Endodermal cell (in vitro differentiated cells): ENCODE measurements around the gene THSD4. TPM values are rescaled to one million over a fixed set of nuclear protein-coding genes. Genes with fewer than 3 reads are reported as not detected.
A peak's percentile ranks its signal among the peaks of the same experiment; 100 is the strongest.

ENCODE experiments used
- DNase-seq: peaks from one replicate; pipeline ENCODE4 v3.0.0-alpha.2; 2017
- H3K27ac ChIP-seq: 2 replicates; pipeline ENCODE4 v1.5.1; 2013; ENCODE audit warnings: mild to moderate bottlenecking, low read depth, low read length, moderate library complexity
- H3K27me3 ChIP-seq: 2 replicates; pipeline ENCODE4 v1.6.1; 2013; ENCODE audit warnings: mild to moderate bottlenecking, low read length, moderate library complexity; ENCODE audit not compliant: insufficient read depth, control insufficient read depth, poor library complexity, severe bottlenecking
- H3K36me3 ChIP-seq: 2 replicates; pipeline ENCODE4 v1.7.0; 2013; ENCODE audit warnings: mild to moderate bottlenecking, low read length, moderate library complexity; ENCODE audit not compliant: control insufficient read depth, insufficient read depth
- H3K4me1 ChIP-seq: one replicate; pipeline ENCODE4 v1.7.0; 2013; ENCODE audit warnings: low read length; ENCODE audit not compliant: control insufficient read depth, insufficient read depth
- H3K4me3 ChIP-seq: 2 replicates; pipeline ENCODE4 v1.5.1; 2013; ENCODE audit warnings: mild to moderate bottlenecking, low read length, moderate library complexity
- H3K9ac ChIP-seq: 2 replicates; pipeline ENCODE4 v1.6.1; 2013; ENCODE audit warnings: mild to moderate bottlenecking, low read length, moderate library complexity; ENCODE audit not compliant: poor library complexity, severe bottlenecking; ENCODE audit errors: extremely low read depth
- H3K9me3 ChIP-seq: 2 replicates; pipeline ENCODE4 v1.6.1; 2013; ENCODE audit warnings: mild to moderate bottlenecking, low read length, moderate library complexity; ENCODE audit not compliant: control insufficient read depth
- H3K27ac Mint-ChIP-seq: 2 replicates; pipeline ENCODE4 v1.8.0; 2020; ENCODE audit warnings: mixed read lengths
- H3K27me3 Mint-ChIP-seq: 2 replicates; pipeline ENCODE4 v1.8.0; 2021; ENCODE audit warnings: mild to moderate bottlenecking, mixed read lengths; ENCODE audit not compliant: insufficient read depth
- H3K36me3 Mint-ChIP-seq: 2 replicates; pipeline ENCODE4 v1.8.0; 2020; ENCODE audit warnings: low read depth, mixed read lengths
- H3K4me1 Mint-ChIP-seq: 2 replicates; pipeline ENCODE4 v1.8.0; 2020; ENCODE audit warnings: mixed read lengths
- H3K4me3 Mint-ChIP-seq: 2 replicates; pipeline ENCODE4 v1.8.0; 2020; ENCODE audit warnings: mild to moderate bottlenecking, moderate library complexity, mixed read lengths
- H3K9me3 Mint-ChIP-seq: 2 replicates; pipeline ENCODE4 v1.8.0; 2020; ENCODE audit warnings: mild to moderate bottlenecking, mixed read lengths
- WGBS, 2 experiments: methylation state at CpG; one replicate each; pipeline versions ENCODE4 v1.1.5 to v1.1.7; 2013; ENCODE audit warnings: missing lambda C conversion rate in 2 of 2, mixed read lengths in 1 of 2; ENCODE audit not compliant: insufficient coverage in 1 of 2, insufficient read length in 1 of 2; 5-methylcytosine and 5-hydroxymethylcytosine counted together
- total RNA-seq, 2 donors: library from RNA; stranded (reverse); fragmentation: NEBNext Ultra II Directional in 1 of 2; extraction: Animal tissue kit (Norgen Biotek cat#: 25700) in 1 of 2; gene quantifications; 2 replicates in 1 of 2; 3 replicates in 1 of 2; pipeline ENCODE4 v1.2.1, GENCODE V29; 2021
- TF ChIP-seq, protein P1 (sequence below): fragments of 200-600 bp; sonication (generic); conservative IDR thresholded peaks from 2 replicates; pipeline ENCODE4 v1.5.0; 2021; ENCODE audit warnings: antibody characterized with exemption, mild to moderate bottlenecking

Gene THSD4
- total RNA-seq, 2 donors from 2014 or later: 4.6 to 5.4 TPM

DNA sequence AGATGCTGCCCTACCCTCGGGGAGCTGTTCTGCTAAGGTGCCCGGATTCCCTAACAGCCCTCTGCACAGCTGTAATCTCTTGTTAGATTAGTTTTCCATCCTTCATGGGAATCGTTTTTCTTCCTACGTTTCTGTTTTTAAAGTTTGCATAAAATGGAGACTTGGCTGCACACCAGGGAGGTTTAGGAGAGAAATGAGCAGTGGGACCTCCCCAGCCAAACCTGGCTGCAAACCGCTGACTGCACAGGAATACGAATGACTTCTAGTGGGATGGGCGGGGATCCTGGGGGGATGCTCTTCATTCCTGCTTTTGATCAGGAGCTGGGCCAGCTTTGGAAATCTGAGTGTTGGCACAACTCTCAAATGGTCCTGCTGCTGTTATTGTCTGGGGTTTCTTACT is 77.5 kb downstream of the THSD4 start:
- DNase-seq: no peak
- no peak overlapping the region for H3K4me3 ChIP-seq
- H3K9me3 ChIP-seq: no peaks in the 10 kb centered on the region
- no peaks in the 10 kb centered on the region for H3K36me3 ChIP-seq
- H3K27ac ChIP-seq: no peak overlapping the region
- Mint-ChIP-seq H3K9me3 (no peaks in the 10 kb centered on the region), H3K27me3 (peaks cover 7% of the 10 kb centered on the region), H3K36me3 (no peaks in the 10 kb centered on the region), H3K4me3 (no peak overlapping the region), H3K27ac (no peak overlapping the region), H3K4me1 (peaks cover 5% of the 10 kb centered on the region)
- H3K4me1 ChIP-seq: no peaks in the 10 kb centered on the region
- TF ChIP-seq, protein P1, sequence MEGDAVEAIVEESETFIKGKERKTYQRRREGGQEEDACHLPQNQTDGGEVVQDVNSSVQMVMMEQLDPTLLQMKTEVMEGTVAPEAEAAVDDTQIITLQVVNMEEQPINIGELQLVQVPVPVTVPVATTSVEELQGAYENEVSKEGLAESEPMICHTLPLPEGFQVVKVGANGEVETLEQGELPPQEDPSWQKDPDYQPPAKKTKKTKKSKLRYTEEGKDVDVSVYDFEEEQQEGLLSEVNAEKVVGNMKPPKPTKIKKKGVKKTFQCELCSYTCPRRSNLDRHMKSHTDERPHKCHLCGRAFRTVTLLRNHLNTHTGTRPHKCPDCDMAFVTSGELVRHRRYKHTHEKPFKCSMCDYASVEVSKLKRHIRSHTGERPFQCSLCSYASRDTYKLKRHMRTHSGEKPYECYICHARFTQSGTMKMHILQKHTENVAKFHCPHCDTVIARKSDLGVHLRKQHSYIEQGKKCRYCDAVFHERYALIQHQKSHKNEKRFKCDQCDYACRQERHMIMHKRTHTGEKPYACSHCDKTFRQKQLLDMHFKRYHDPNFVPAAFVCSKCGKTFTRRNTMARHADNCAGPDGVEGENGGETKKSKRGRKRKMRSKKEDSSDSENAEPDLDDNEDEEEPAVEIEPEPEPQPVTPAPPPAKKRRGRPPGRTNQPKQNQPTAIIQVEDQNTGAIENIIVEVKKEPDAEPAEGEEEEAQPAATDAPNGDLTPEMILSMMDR: no peak
- 88 to 97% methylated on average over 5 to 7 of the region's 7 CpGs for WGBS, 2 experiments
- H3K9ac ChIP-seq: no peak overlapping the region
- no peaks in the 10 kb centered on the region for H3K27me3 ChIP-seq

DNA sequence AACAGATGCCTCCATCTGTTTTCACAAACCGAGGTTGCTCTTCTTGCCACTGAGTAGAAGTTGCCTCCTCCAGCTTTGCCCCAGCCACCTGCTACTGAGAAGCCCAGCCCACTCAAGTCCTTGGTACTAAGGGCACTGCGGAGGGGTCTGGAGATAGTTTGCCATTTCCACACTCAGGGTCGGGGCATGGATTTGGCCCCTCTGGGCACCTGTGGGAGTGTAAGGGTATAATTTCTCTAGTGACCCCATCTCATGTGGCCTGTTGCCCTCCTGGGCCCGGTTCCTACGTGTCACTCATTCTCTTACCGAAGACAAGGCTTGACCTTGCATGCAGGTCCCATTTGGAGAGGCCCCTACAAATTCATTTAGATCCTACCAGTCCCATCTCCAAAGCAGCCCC is 79.0 kb downstream of the THSD4 start:
- no peak overlapping the region for H3K4me3 Mint-ChIP-seq
- no peaks in the 10 kb centered on the region for H3K36me3 ChIP-seq
- TF ChIP-seq, protein P1: no peak
- DNase-seq: no peak
- H3K4me3 ChIP-seq: no peak overlapping the region
- H3K36me3 Mint-ChIP-seq: no peaks in the 10 kb centered on the region
- H3K27me3 Mint-ChIP-seq: peaks cover 7% of the 10 kb centered on the region
- H3K9me3 ChIP-seq: no peaks in the 10 kb centered on the region
- H3K4me1 ChIP-seq: no peaks in the 10 kb centered on the region
- no peak overlapping the region for H3K27ac Mint-ChIP-seq
- 63 to 75% methylated on average over 3 to 6 of the region's 6 CpGs for WGBS, 2 experiments
- H3K9ac ChIP-seq: no peak overlapping the region
- no peaks in the 10 kb centered on the region for H3K9me3 Mint-ChIP-seq
- no peak overlapping the region for H3K27ac ChIP-seq
- peaks cover 5% of the 10 kb centered on the region for H3K4me1 Mint-ChIP-seq
- H3K27me3 ChIP-seq: no peaks in the 10 kb centered on the region

DNA sequence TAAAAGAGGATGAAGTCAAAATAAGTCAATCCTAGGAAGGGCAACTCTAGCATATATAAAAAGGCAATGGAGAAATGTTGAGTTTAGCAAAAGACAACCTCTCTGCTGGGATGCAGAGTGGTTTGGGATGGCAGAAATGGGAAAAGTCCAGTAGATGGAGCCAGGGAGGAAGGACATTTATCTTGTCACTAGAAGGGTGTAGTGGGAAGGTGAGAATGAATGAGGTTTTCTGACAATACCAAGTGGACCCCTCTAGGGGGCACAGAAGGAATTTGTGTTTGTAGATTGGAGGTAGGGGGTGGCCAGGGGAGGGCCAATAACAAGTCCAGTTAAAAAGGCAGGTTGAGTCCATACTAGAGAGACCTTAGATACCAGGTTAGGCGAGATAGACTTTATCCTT is 80.0 kb downstream of the THSD4 start:
- H3K4me1 ChIP-seq: no peaks in the 10 kb centered on the region
- H3K4me3 ChIP-seq: no peak overlapping the region
- H3K36me3 ChIP-seq: no peaks in the 10 kb centered on the region
- H3K9ac ChIP-seq: no peak overlapping the region
- TF ChIP-seq, protein P1: peak; percentile 79
- H3K27ac ChIP-seq: no peak overlapping the region
- H3K9me3 ChIP-seq: no peaks in the 10 kb centered on the region
- H3K9me3 Mint-ChIP-seq: no peaks in the 10 kb centered on the region
- H3K27me3 Mint-ChIP-seq: peaks cover 7% of the 10 kb centered on the region
- H3K36me3 Mint-ChIP-seq: no peaks in the 10 kb centered on the region
- DNase-seq: peak; percentile 69
- no peak overlapping the region for H3K27ac Mint-ChIP-seq
- no peaks in the 10 kb centered on the region for H3K27me3 ChIP-seq
- peaks cover 5% of the 10 kb centered on the region for H3K4me1 Mint-ChIP-seq
- no peak overlapping the region for H3K4me3 Mint-ChIP-seq
- 67 to 97% methylated on average over 1 of the region's 1 CpG for WGBS, 2 experiments
